HG03520 (cell line): ENCODE data around the gene PRR4.

Source experiments
- ATAC-seq: cut with Tn5 transposase; IDR thresholded peaks from one replicate; pipeline ENCODE4 v1.9.1; 2021; ENCODE audit warnings: mild to moderate bottlenecking, moderate library complexity; ENCODE audit not compliant: unreplicated experiment

The PRR4 gene, protein sequence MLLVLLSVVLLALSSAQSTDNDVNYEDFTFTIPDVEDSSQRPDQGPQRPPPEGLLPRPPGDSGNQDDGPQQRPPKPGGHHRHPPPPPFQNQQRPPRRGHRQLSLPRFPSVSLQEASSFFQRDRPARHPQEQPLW

DNA sequence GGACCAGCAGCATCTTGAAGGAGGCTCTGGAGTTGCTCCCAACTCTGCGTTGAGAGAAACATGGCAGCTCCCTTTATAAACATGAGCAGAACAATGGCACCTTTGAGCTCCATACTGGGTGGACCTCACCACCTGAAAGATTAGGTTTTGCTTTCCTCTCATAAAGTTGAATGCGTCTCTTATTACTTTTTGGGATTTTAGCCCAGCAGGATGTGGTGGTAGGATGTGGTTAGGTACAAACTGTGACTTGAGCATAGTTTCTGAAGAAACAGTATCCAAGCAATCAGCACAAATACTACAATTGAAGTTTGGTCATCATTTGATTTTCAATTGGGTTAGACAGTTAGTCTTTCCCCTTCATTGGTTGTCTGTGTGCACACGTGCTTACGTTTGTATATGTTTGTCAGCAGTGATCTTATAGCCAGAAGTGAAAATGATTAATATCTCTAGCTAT is at the start of gene PRR4:
Gene PRR4, minus strand, starts transcription at position 51 of the 454 bp plus-strand sequence. Its CDS starts 38 bp downstream, at position 13.
- no peak for ATAC-seq

DNA sequence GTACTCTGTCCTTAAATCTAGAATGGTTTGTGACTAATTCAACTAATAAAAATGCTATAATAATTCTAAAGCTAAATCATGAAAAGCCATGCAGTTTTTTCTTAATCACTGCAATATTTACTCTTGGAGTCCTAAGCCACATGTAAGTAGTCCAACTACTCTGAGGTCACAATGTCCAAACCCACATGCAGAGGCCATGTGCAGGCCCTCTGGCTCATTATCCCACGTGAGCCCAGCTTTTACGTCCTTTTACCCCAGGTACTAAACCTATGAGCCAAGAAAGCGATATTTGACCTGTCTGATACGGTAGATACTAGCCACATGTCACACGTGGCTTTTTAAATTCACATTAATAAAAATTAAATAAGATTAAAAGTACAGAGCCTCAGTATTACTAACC is 47.6 kb upstream of the PRR4 start:
- no peak for ATAC-seq

DNA sequence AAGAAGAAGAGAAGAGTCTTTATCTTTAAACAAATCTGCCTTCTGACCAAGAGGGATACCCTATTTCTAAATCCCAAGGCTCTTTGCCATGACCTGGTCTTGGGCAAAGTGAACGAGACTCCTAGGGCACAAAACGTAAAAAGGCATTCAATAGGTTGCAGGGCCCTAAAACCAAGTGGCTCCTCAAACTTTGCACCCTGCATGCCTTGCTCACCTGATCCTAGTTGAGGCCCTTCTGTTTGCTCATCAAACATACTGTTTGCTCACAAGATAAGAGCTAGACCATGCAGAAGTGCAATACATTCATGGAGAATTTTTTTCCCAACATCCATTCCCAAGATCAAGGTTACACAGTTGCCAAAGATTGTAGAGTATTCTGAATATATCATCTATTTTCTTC is 42.7 kb upstream of the PRR4 start:
- ATAC-seq = no peak

DNA sequence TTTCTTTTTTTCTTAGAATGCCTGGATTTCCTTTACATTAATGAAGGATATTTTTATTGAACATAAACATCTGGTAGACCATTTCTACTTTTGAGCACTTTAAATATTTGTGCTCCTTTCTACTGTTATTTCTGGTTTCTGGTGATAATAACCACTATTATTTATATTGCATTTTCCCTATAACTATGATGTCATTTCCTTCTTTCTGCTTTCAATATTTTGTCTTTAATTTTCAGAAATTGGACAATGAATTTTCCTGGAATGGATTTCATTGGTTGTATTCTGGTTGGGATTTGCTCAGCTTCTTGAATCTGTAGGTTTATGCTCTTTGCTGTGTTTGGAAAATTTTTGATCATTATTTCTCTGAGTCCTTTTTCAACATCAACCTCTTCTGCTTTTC is 40.0 kb upstream of the PRR4 start:
- ATAC-seq = no peak

DNA sequence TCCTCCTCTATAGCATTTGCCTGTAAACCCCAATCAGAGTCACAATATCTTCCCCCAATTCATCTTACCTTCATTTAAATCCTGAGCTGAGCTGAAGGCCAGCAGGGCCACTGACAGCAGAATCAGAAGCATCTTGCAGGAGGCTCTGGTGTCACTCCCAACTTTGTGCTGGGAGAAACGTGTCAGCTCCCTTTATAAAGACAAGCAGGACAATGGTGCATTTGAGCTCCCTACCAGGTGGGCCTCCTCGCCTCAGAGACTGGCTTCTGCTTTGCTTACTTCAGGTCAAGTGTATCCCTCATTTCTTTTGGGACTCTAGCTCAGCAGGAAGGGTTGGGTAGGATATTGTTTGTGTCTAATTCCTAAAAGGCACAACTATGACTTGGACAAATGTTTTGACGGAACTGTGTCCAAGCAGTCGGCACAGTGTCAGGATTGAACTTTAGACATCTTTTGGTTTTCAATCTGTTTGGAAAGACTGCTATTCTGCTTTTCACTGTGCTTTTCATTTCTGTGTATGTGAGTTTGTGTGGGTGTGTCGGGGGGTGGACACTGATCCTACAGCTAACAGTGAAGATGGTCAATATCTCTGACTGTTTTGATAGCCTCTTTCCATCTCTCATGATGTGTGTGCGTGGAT is 34.9 kb upstream of the PRR4 start, which contains the start of gene PRH1:
Gene PRH1, minus strand, starts transcription at position 170 of the 640 bp plus-strand sequence. Its CDS starts 38 bp downstream, at position 132.
- no peak for ATAC-seq

DNA sequence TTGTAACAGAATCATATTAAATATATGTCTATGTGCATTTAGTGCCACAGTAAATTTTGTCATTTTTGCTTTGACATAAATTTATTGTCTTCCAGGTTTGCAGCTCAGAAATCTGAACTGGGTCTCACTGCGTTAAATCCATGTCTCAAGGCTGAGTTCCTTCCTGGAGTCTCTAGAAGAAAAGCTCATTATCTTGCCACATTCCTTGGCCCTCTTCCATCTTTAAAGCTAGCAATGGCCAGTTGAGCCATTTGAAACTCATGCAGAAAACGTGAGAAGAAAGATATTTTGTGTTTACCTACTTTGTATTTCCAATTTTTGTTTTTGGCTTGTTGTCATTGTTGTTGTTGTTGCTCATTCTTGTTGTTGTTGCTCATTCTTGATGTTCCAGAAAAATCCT is 24.1 kb upstream of the PRR4 start:
- no peak for ATAC-seq

DNA sequence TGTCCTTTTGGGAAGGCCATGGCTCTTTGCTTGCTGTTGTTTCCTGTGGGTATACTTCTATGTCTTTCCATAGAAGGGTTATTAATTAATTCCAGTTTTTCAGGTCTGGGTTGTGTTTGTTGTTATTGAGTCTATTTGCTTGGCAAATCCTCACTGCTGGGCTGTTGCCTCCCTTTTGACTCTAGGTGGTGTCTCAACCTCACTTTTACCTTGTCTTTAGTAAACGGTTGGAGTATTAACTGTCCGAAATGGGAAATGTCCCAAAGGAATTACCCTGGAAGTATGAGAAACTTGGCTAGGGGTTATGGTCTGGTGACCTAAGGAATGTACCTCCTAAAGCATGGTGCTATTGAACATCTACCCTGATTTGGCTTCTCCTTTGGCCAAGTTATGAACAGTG is 18.1 kb upstream of the PRR4 start:
- ATAC-seq = no peak

DNA sequence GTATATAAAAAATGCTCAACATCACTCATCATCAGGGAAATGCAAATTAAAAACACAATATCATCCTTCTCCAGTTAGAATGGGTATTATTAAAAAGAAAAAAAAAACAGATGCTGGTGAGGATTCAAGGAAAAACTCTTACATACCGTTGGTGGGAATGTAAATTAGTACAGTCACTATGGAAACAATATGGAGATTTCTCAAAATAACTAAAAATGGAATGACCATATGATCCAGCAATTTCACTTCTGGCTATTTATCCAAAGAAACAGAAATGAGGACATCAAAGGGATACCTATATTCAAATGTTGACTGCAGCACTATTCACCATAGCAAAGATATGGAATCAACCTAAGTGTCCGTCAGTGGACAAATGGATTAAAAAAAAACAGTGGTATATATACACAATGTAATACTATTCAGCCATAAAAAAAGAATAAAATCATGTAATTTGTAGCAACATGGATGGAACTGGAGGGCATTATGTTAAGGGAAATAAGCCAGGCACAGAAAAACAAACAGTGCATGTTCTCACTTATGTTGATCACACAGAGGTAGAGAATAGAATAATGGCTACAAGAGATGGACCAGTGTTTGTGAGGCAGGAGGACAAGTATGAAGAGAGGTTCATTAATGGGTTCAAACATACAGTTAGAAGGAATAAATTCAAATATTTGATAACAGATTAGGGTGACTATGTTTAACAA is 14.4 kb upstream of the PRR4 start:
- no peak for ATAC-seq

DNA sequence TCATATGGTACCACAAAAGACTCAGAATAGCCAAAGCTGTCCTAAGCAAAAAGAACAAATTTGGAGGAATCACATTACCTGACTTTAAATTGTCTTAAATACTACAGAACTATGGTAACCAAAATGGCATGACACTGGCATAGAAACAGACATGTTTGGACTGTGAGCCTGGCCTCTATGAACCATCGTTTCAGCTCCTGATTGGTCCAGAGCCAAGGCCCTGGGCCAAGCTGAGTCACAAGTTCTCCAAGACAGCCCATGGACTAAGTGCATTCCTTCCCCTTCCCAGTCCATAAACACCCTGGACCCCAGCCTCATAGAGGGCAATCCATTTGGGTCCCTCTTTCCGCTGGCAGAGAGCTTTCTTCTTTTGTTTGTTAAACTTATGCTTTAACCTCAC is 12.1 kb upstream of the PRR4 start:
- no peak for ATAC-seq

DNA sequence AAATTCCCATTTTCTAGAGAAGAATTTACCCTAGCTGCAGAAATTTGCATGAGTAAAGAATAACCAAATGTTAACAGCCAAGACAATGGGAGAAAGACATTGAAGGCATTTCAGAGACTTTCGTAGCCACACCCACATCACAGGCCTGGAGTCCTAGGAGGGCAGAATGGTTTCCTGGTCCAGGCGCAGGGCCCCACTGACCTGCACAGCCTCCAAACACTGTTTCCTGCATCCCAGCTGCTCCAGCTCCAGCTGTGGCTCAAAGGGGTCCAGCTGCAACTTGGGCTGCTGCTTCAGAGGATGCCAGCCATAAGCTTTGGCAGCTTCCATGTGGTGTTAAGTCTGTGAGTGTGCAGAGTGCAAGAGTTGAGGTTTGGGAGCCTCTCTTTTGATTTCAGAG is 6.5 kb upstream of the PRR4 start:
- no peak for ATAC-seq

DNA sequence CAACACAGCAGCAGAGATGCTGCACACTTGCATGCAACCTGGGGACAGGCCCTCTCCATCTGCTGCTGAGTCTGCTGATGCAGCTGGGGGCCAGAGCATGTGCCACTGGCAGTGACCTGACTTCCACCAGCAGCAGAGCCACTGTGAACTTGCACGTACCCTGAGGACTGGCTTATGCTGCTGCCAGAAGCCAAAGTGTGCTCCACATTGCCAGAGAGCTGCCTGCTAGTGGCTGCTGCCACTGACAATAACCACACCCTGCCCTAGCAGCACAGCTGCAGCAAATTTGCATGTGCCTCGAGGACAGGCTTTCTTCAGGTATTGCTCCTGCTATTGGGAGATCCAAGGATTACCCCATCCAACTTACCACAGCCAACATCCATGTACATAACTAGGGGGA is 4.5 kb upstream of the PRR4 start:
- no peak for ATAC-seq

DNA sequence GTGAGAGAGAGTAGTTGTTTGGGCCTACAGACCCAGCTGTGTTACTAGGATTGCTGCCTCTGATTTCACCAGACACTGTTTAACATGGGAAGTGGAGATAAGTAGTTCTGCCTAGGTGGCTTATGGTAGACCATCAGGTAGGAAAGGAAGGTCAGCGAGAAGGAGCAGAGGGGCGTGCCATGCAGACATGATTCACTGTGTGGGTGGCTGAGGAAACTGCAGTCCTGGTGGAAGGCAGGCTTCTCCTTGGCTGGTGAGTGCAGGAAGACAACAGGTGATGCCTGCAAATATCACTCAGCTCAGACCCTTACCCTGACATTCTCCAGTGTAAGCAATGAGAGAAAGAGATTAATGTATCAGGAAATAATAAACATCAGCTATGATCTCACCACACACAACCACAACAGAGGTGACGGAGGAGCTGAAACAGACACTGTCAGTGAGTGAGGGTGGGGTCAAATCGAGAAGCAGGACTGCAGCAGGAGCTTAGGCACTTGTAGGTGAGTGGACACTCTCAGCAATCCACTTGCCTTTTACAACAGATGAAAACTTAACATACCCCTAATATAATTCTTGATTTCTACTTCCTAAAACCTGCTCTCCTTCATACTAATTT is 2.1 kb upstream of the PRR4 start:
- ATAC-seq = no peak

DNA sequence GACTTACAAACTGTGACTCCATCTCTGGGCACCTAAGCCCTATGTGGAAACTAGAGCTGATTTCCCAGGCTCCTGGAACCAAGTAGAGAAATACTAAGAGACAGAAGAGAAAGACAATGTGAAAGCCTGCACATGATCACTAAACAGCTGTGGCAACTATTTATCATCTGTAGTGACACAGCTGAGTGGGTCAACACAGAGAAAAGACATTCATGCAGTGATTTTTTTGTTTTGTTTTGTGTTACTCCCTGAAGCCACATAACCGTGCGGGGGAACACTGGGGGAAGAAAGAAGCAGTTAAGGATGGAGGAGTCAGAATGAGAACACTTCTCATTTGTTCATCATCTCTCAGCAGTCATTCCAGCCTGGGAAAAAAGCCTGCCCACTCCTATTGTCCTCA is 1.5 kb downstream of the PRR4 start:
- ATAC-seq = no peak

DNA sequence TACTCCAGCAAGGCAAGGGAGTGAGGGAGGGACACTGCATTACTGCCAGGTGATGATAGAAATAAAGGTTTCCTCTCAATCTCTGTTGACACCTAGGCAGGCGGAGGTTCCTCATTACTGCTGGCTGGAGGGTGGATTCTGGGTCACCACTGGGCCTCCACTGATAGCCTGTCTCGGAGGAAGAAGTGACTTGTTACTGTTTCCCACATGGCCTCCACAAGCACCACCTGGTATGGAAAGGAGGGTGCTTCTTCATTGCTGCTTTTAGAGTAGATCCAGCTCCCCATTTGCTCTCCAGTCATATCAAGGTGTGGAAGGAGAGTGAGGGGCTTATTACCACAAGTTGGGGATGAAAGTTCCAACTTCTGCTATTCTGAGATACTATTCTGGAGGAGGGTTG is 6.4 kb downstream of the PRR4 start:
- ATAC-seq = no peak

DNA sequence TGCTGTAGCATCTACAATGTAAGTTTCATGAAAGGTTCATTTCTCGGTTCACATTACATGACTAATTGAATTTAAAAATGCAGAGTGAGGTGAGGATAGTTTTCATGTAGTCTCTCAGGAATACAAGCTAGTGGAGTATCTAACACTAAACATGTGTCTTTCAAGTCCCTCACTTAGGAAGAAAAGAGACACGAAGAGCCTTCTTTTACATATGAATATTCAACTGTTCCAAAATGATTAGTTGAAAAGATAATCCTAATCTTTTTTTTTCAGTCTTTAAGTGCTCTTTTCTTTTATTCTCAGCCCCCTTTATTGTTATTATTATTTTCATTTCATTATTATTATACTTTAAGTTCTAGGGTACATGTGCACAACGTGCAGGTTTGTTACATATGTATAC is 10.8 kb downstream of the PRR4 start:
- ATAC-seq = no peak

DNA sequence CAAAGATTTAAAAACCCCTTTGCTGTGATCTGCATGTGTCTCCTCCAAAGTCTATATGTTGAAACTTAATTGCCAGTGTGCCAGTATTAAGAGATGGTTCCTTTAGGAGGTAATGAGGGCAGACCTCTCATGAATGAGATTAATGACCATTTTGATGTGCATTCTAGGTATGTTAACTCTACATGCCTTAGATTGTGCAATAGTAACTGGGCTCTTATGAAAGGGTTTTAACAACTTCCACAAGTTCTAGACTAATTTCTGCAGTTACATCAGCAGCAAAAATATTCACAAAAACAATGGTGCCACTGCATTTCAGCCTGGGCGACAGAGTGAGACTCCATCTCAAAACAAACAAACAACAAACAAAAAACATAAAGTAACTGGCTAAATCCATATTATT is 19.3 kb downstream of the PRR4 start:
- ATAC-seq = no peak

DNA sequence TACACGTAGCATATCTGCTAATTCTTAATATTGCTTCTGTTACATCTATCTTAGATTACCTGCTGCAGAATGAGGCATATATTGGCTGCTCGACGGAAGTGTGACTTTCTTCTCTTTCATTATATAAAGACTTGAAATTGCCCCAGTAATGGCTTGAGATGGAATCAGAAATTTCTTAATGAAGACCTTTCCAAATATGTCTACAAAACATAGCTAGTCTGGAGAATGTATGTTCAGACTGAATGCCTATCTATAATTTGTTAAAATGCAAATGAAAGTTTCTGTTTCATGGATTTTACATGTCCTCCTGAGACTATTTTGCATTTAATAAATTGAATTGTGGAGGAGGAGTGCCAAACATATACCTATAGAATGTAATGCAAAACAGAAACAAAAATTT is 23.0 kb downstream of the PRR4 start, which contains the start of gene TAS2R10:
Gene TAS2R10, minus strand, starts transcription at position 101 of the 400 bp plus-strand sequence. Its CDS starts 89 bp downstream, at position 12.
- ATAC-seq = no peak

DNA sequence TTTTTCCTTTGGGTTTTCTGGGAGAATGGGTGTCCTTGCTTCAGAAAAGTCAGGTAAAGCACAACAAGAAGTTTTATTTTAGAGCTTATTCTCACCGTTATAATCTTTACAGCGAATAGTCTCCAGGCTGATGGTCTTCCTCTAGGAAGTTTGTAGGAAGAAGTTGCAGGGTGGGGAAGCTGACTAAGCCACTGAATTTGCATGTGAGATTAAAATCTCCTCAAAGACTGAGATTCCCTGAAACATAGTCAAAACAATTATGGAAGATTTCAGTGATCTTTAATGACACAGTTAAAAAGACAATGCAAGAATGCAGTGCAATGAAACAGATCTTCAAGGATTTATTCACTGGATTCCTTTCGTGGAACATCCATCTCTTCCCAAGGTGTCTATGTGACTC is 24.3 kb downstream of the PRR4 start:
- no peak for ATAC-seq

DNA sequence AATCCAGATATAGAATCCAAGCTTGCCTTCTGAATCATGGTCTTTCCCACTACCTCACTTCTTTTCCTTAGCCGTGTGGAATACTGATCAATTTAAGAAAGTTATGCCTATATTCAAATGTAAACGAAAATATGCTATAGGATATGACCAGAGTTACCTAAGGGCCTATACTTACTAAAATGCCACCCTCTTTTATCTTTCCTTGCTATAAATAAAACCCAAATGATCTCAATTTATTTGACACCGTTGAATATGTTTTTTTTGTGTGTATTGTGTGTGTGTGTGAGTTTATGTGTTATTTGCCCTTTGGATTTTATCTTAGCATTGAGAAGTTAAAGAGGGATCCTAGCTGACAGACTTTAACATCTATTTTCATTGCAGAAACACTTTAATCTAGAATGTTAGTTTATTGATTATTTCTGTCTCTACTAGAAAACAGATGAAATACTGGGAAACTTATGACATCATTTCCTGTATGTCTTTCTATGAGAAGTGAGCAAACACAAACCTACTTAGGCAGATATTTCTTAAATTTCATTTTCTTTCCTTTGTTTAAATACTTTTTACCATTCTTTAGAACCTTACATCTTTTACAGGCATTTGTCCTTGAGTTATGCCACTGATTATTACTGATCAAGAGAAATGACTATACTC is 37.3 kb downstream of the PRR4 start:
- ATAC-seq = no peak

DNA sequence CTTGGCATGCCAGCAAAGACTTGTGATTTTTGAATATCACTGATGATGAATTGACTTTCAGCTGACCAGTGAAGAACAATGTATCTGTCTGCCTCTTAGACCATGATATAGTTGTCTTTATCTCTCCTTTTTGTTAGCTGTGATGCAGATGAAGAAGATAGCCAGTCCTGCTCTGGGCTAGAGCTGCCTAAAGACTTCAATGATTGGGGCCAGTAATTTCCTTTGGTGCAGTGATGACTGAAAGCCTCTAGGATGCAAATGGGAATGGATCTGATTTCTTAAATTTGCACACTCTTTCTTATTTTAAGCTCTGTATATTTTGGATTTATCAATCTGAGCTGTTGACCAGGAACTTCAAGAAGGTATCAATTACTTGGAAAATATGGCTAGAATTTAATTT is 39.2 kb downstream of the PRR4 start, which contains the start of gene TAS2R9:
Gene TAS2R9, minus strand, starts transcription at position 101 of the 400 bp plus-strand sequence. Its CDS starts 93 bp downstream, at position 8.
- no peak for ATAC-seq

DNA sequence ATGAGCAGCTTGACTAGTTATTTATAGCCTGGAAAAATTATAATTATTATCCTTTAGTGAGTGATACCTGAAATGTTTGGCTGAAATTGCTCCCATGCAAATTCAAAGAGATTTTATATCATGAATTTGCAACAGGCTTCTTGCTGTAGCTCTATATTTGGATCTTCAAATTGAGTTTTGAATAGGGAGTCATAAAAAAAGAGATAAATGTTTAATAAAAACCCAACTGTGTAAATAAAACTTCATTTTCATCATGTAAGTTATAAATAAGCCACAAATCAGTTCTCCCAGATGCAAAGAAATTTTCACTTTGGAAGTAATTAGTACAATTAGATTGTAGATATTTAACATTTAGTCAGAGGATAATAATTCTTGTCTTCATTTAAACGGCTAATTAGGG is 42.1 kb downstream of the PRR4 start, which contains the start of gene TAS2R8:
Gene TAS2R8, minus strand, starts transcription at position 101 of the 400 bp plus-strand sequence. CDS start 306 bp downstream, outside the sequence.
- ATAC-seq = no peak
